DOHH2 (cell line): ENCODE measurements around the gene SELENON.

ENCODE experiments used
- CTCF ChIP-seq: fragments of 200-600 bp; sonication (generic); IDR thresholded peaks from one replicate; pipeline ENCODE4 v1.5.1; 2014; ENCODE audit warnings: antibody characterized with exemption, mild to moderate bottlenecking, low read depth, low read length; ENCODE audit not compliant: poor library complexity, severe bottlenecking
- EZH2phosphoT487 ChIP-seq: fragments of 200-600 bp; sonication (generic); IDR thresholded peaks from 2 replicates; pipeline ENCODE4 v1.6.1; 2017; ENCODE audit warnings: borderline replicate concordance, mild to moderate bottlenecking, antibody characterized with exemption, low read length, moderate library complexity, mixed read lengths

- TF ChIP-seq CTCF, result no peak
- TF ChIP-seq EZH2phosphoT487, result no peak
These were observed 54.6 kb downstream of the SELENON start for GRCh38 chr1:25854554-25854953.
